Epithelial cell of esophagus (primary cell): Measurements from ENCODE around the gene FGF19.

Source experiments
- DNase-seq: peaks from one replicate; pipeline ENCODE4 v3.0.0; 2010; ENCODE audit warnings: low read depth
- H3K4me3 ChIP-seq: 2 replicates; pipeline ENCODE4 v1.5.1; 2011; ENCODE audit warnings: mild to moderate bottlenecking, low read length, control low read depth
- TF ChIP-seq, protein P1 (sequence below): IDR thresholded peaks from 2 replicates; pipeline ENCODE4 v1.5.1; 2011; ENCODE audit warnings: low read depth, mild to moderate bottlenecking, low read length, control low read depth, inconsistent platforms; ENCODE audit not compliant: insufficient read depth; ENCODE audit errors: missing control alignments

The FGF19 gene, protein sequence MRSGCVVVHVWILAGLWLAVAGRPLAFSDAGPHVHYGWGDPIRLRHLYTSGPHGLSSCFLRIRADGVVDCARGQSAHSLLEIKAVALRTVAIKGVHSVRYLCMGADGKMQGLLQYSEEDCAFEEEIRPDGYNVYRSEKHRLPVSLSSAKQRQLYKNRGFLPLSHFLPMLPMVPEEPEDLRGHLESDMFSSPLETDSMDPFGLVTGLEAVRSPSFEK

DNA sequence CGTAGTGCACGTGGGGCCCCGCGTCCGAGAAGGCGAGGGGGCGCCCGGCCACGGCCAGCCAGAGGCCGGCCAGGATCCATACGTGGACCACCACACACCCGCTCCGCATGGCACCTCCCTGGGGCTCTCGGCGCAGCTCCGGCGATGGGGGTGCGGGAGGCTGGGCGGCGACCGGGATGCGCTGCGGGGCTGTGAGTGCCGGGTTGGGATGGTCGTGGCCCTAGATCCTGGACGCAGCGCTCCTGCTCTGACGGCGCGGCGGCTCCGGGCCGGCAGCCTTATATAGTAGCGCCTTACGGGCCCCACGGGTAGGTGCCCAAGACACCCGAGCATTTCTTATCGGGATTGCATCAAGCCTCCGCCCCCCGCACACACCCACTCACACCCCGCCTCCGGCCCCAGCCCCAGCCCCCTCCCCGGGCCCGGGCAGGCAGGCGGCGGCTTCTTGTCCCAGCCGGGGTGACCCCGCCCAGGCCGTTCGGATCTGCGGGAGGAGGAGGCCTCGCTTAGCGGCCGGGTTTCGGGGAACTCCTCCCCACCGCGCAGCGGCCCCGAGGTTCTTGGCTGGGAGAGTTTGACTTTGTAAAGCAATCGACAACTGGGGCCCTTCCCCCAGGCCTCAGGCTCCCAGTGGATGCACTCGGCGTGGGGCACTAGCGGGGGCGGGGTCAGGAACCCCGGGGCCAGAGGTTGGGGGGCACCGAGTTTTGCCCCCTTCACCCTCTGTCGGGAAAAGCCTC is at the start of gene FGF19:
Gene FGF19 (minus strand): TSS at position 255 of the 740 bp plus-strand sequence. CDS start 146 bp downstream, at position 109.
- no peak within 1 kb of the TSS for H3K4me3 ChIP-seq
- no peak for DNase-seq

DNA sequence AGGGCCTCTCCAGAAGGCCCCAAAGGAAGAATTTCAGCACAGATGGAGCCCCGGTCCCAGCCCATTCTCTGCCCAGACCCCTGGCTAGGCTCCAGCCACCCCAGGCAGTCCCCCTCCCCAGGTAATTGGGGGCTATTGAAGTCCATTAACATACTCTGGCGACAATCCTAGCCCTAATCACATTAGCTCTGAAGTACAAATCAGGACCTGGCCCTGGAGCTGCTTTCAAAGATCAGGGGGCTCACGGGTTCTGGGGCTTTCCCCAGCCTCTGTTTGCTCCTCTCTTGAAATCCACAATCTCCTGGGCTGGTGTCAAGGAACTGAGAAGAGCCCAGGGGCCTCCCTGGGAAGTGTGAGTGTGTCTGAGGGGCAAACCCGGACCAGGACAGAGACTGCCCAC is 49.1 kb upstream of the FGF19 start:
- no peak overlapping the region for H3K4me3 ChIP-seq
- TF ChIP-seq, protein P1, sequence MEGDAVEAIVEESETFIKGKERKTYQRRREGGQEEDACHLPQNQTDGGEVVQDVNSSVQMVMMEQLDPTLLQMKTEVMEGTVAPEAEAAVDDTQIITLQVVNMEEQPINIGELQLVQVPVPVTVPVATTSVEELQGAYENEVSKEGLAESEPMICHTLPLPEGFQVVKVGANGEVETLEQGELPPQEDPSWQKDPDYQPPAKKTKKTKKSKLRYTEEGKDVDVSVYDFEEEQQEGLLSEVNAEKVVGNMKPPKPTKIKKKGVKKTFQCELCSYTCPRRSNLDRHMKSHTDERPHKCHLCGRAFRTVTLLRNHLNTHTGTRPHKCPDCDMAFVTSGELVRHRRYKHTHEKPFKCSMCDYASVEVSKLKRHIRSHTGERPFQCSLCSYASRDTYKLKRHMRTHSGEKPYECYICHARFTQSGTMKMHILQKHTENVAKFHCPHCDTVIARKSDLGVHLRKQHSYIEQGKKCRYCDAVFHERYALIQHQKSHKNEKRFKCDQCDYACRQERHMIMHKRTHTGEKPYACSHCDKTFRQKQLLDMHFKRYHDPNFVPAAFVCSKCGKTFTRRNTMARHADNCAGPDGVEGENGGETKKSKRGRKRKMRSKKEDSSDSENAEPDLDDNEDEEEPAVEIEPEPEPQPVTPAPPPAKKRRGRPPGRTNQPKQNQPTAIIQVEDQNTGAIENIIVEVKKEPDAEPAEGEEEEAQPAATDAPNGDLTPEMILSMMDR = no peak
- DNase-seq = no peak

More for the DNA sequence above, at the start of gene FGF19:
- TF ChIP-seq, protein P1 = no peak

DNA sequence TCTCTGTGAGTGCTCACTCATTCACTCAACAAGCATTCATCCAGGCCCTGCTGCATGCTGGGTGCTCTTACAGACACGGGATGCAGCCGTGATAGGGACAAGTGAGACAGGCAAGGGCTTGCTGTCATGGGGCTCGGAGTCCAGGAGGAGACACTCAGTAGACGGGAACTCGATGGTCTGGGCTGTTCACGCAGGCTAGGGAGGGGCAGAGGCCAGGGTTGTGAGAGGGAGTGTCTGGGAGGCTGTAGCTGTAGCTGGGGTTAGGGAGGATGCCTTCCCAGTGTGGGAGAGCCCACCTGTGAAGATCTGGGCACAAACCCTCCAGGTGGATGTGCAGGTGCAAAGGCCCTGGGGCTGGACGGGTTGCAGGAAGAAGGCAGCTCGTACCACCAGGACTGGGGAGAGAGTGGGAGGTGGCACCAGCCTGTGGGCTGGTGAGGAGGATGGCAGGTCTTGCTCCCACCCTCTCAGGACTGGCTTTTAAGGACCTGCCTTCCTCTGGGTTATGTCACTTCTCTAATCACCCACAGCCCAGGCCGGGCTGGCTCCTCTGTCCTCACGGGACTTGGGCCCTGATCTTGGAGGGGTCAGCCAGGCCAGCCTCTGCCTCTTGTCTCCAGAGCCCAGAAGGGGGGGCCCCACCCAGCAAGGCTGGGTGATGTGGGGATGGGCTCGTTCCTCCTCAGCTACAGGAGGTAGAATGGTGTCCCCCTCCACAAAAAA is 47.2 kb upstream of the FGF19 start:
- TF ChIP-seq, protein P1 = no peak
- no peak overlapping the region for H3K4me3 ChIP-seq
- no peak for DNase-seq

DNA sequence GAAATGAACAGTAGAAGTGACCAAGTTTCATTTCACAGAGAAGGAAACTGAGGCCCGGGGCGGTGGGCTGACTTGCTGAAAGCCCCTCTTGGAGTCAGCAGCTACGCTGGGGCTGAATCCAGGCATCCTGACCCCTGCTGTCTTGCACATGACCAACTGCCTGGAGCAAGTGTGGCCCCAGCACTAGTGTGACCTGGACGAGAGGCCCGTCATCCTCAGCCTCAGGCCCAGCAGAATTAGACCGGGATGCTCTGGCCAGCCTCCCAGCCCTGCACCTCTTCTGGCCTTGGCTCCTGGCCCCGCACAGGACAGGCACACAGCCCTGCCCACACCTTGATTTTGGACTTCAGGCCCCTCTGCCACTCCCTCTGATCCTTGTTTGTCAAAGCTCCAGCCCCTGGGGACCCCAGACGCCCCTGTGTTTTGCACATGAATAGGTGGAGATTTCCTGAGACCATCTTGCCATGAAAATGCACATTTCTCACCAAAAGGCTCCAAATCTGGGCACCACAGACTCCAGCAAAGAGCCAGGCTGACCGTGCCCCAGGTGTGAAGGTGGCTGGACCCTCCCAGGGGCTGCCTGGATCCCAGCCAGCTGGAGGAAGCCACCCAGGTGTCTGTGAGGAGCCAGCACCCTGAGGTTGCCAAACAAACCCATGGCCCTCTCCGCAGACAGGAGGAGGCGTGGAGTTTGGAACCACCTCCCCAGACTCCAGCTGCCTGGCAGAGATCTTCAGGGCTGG is 46.5 kb upstream of the FGF19 start:
- no peak overlapping the region for H3K4me3 ChIP-seq
- no peak for DNase-seq
- TF ChIP-seq, protein P1 = no peak

DNA sequence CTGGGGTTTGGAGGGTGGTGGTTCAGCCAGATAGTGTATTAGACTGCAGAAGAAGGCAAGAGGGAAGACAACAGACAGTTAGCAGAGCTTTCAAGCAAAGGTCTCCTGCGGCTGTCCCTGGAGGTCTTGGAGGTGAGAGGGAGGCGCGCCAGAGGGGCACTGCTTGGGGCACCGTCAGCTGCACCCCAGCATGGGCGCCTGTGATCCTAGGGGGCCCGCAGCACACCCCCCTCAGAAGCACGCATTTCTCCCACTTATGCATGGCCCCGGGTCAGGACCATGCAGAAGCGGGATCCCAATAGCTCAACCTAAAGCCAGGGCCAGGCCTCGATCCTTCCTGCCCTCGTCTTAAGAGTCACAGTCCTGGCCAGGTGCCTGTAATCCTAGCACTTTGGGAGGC is 44.8 kb upstream of the FGF19 start:
- TF ChIP-seq, protein P1 = no peak
- DNase-seq = no peak
- no peak overlapping the region for H3K4me3 ChIP-seq
